ENCODE data around the gene TAS2R39.
"Not testable (repeated sequence)": the region's sequence is repeated elsewhere in the genome, so short reads cannot be mapped to it uniquely, and the experiment has no call there.

The TAS2R39 gene

GRCh38 chr7:143202161-143202560 is 18.9 kb downstream of the TAS2R39 start:
- ATAC-seq, result no peak
- H3K4me1 Mint-ChIP-seq, result peaks cover 17% of the 10 kb centered on the region

GRCh38 chr7:143203386-143203785 is 20.2 kb downstream of the TAS2R39 start:
- no peaks in the 10 kb centered on the region for H3K36me3 Mint-ChIP-seq (ENCODE audit: low read depth)
- no peak for DNase-seq
- H3K27me3 Mint-ChIP-seq, result peaks cover 3% of the 10 kb centered on the region
- peaks cover 17% of the 10 kb centered on the region for H3K4me1 Mint-ChIP-seq
- no peaks in the 10 kb centered on the region for H3K9me3 Mint-ChIP-seq
- no peak overlapping the region for H3K4me3 Mint-ChIP-seq
- ATAC-seq, result no peak
- no peak overlapping the region for H3K27ac Mint-ChIP-seq

More at GRCh38 chr7:143202161-143202560, 18.9 kb downstream of the TAS2R39 start:
- Mint-ChIP-seq H3K4me3 (no peak overlapping the region), H3K27me3 (peaks cover 5% of the 10 kb centered on the region), H3K36me3 (ENCODE audit: low read depth) (no peaks in the 10 kb centered on the region), H3K9me3 (no peaks in the 10 kb centered on the region), H3K27ac (no peak overlapping the region)
- DNase-seq, result no peak

- Mint-ChIP-seq H3K4me1 (peaks cover 13% of the 10 kb centered on the region), H3K9me3 (no peaks in the 10 kb centered on the region), H3K27me3 (peaks cover 2% of the 10 kb centered on the region), H3K4me3 (peak overlapping the region; percentile 13), H3K36me3 (ENCODE audit: low read depth) (no peaks in the 10 kb centered on the region), H3K27ac (no peak overlapping the region)
- ATAC-seq (peak; percentile 82), DNase-seq (peak; percentile 25)
Measured at GRCh38 chr7:143205560-143206293, 22.5 kb downstream of the TAS2R39 start.

- Mint-ChIP-seq H3K4me1 (peaks cover 8% of the 10 kb centered on the region), H3K9me3 (no peaks in the 10 kb centered on the region), H3K4me3 (no peak overlapping the region)
Measured at GRCh38 chr7:143210541-143210940, 27.3 kb downstream of the TAS2R39 start.

GRCh38 chr7:143213478-143213877 is 30.3 kb downstream of the TAS2R39 start:
- H3K27me3 Mint-ChIP-seq; H3K27ac Mint-ChIP-seq; H3K4me3 Mint-ChIP-seq; H3K4me1 Mint-ChIP-seq; H3K9me3 Mint-ChIP-seq; ATAC-seq; DNase-seq; H3K36me3 Mint-ChIP-seq (ENCODE audit: low read depth): not testable (repeated sequence)

More at GRCh38 chr7:143210541-143210940, 27.3 kb downstream of the TAS2R39 start:
- no peak for ATAC-seq
- no peak for DNase-seq
- Mint-ChIP-seq H3K27me3 (no peaks in the 10 kb centered on the region), H3K36me3 (ENCODE audit: low read depth) (no peaks in the 10 kb centered on the region), H3K27ac (no peak overlapping the region)

- DNase-seq (peak; percentile 60), ATAC-seq (peak; percentile 63)
- peaks cover 2% of the 10 kb centered on the region for H3K27me3 Mint-ChIP-seq
- no peak overlapping the region for H3K27ac Mint-ChIP-seq
- no peaks in the 10 kb centered on the region for H3K9me3 Mint-ChIP-seq
- H3K4me3 Mint-ChIP-seq, result no peak overlapping the region
- no peaks in the 10 kb centered on the region for H3K4me1 Mint-ChIP-seq
- H3K36me3 Mint-ChIP-seq (ENCODE audit: low read depth), result no peaks in the 10 kb centered on the region
Measured at GRCh38 chr7:143214789-143215679, 31.8 kb downstream of the TAS2R39 start.

- no peaks in the 10 kb centered on the region for H3K36me3 Mint-ChIP-seq (ENCODE audit: low read depth)
- no peaks in the 10 kb centered on the region for H3K4me1 Mint-ChIP-seq
- no peak overlapping the region for H3K4me3 Mint-ChIP-seq
- peaks cover 2% of the 10 kb centered on the region for H3K27me3 Mint-ChIP-seq
- no peak for ATAC-seq
- H3K9me3 Mint-ChIP-seq, result no peaks in the 10 kb centered on the region
- no peak overlapping the region for H3K27ac Mint-ChIP-seq
- no peak for DNase-seq
Measured at GRCh38 chr7:143216151-143216550, 32.9 kb downstream of the TAS2R39 start.

- Mint-ChIP-seq H3K9me3 (no peaks in the 10 kb centered on the region), H3K36me3 (ENCODE audit: low read depth) (no peaks in the 10 kb centered on the region), H3K27ac (no peak overlapping the region), H3K4me3 (no peak overlapping the region), H3K4me1 (no peaks in the 10 kb centered on the region), H3K27me3 (peaks cover 2% of the 10 kb centered on the region)
- no peak for DNase-seq
- no peak for ATAC-seq
Measured at GRCh38 chr7:143216686-143217085, 33.5 kb downstream of the TAS2R39 start.

- ATAC-seq (no peak), DNase-seq (no peak)
- no peaks in the 10 kb centered on the region for H3K4me1 Mint-ChIP-seq
- peaks cover 7% of the 10 kb centered on the region for H3K27me3 Mint-ChIP-seq
- no peak overlapping the region for H3K4me3 Mint-ChIP-seq
- H3K9me3 Mint-ChIP-seq, result no peaks in the 10 kb centered on the region
- H3K36me3 Mint-ChIP-seq (ENCODE audit: low read depth), result no peaks in the 10 kb centered on the region
- no peak overlapping the region for H3K27ac Mint-ChIP-seq
Measured at GRCh38 chr7:143217806-143218205, 34.6 kb downstream of the TAS2R39 start.

- DNase-seq (no peak), ATAC-seq (no peak)
- Mint-ChIP-seq H3K27me3 (peaks cover 11% of the 10 kb centered on the region), H3K4me3 (no peak overlapping the region), H3K36me3 (ENCODE audit: low read depth) (no peaks in the 10 kb centered on the region), H3K4me1 (no peaks in the 10 kb centered on the region), H3K9me3 (no peaks in the 10 kb centered on the region), H3K27ac (no peak overlapping the region)
Measured at GRCh38 chr7:143221286-143221685, 38.1 kb downstream of the TAS2R39 start.

GRCh38 chr7:143221737-143222136 is 38.5 kb downstream of the TAS2R39 start, which contains the start of gene TAS2R40:
TAS2R40 (plus strand) TSS chr7:143222037; CDS start chr7:143222079, 42 bp downstream.
- no peaks in the 10 kb centered on the region for H3K9me3 Mint-ChIP-seq
- peaks cover 11% of the 10 kb centered on the region for H3K27me3 Mint-ChIP-seq
- H3K4me3 Mint-ChIP-seq, result no peak within 1 kb of the TSS
- no peaks in the 10 kb centered on the region for H3K4me1 Mint-ChIP-seq
- ATAC-seq (no peak), DNase-seq (no peak)
- H3K27ac Mint-ChIP-seq, result no peak within 1 kb of the TSS
- no peaks in the 10 kb centered on the region for H3K36me3 Mint-ChIP-seq (ENCODE audit: low read depth)

GRCh38 chr7:143222782-143223181 is 39.6 kb downstream of the TAS2R39 start:
- no peak overlapping the region for H3K4me3 Mint-ChIP-seq
- ATAC-seq, result no peak
- H3K4me1 Mint-ChIP-seq, result no peaks in the 10 kb centered on the region
- DNase-seq, result no peak
- H3K27ac Mint-ChIP-seq, result no peak overlapping the region
- H3K36me3 Mint-ChIP-seq (ENCODE audit: low read depth), result no peaks in the 10 kb centered on the region
- no peaks in the 10 kb centered on the region for H3K9me3 Mint-ChIP-seq
- peaks cover 11% of the 10 kb centered on the region for H3K27me3 Mint-ChIP-seq

- H3K4me3 Mint-ChIP-seq, result no peak overlapping the region
- ATAC-seq (no peak), DNase-seq (no peak)
- H3K27ac Mint-ChIP-seq, result no peak overlapping the region
- no peaks in the 10 kb centered on the region for H3K4me1 Mint-ChIP-seq
- no peaks in the 10 kb centered on the region for H3K36me3 Mint-ChIP-seq (ENCODE audit: low read depth)
- H3K9me3 Mint-ChIP-seq, result no peaks in the 10 kb centered on the region
- H3K27me3 Mint-ChIP-seq, result peaks cover 11% of the 10 kb centered on the region
Measured at GRCh38 chr7:143223784-143224183, 40.6 kb downstream of the TAS2R39 start.

GRCh38 chr7:143225047-143225446 is 41.8 kb downstream of the TAS2R39 start:
- Mint-ChIP-seq H3K4me3 (no peak overlapping the region), H3K4me1 (no peaks in the 10 kb centered on the region), H3K36me3 (ENCODE audit: low read depth) (no peaks in the 10 kb centered on the region), H3K27ac (no peak overlapping the region), H3K27me3 (peaks cover 9% of the 10 kb centered on the region), H3K9me3 (no peaks in the 10 kb centered on the region)
- no peak for ATAC-seq
- no peak for DNase-seq

- no peak for ATAC-seq
- no peaks in the 10 kb centered on the region for H3K4me1 Mint-ChIP-seq
- H3K4me3 Mint-ChIP-seq, result no peak overlapping the region
- H3K9me3 Mint-ChIP-seq, result no peaks in the 10 kb centered on the region
- H3K36me3 Mint-ChIP-seq (ENCODE audit: low read depth), result no peaks in the 10 kb centered on the region
- H3K27me3 Mint-ChIP-seq, result peaks cover 4% of the 10 kb centered on the region
- no peak overlapping the region for H3K27ac Mint-ChIP-seq
- no peak for DNase-seq
Measured at GRCh38 chr7:143227806-143228205, 44.6 kb downstream of the TAS2R39 start.
